Heart left ventricle (tissue), 13 donors: ENCODE results near the gene RAB43.

ENCODE experiments used
- POLR2A ChIP-seq, 2 donors: fragments of 450-650 bp; IDR thresholded peaks; one replicate each; pipeline ENCODE4 v1.6.1; 2017; ENCODE audit warnings: antibody characterized with exemption in 2 of 2, mild to moderate bottlenecking in 2 of 2, moderate library complexity in 2 of 2
- TF ChIP-seq, protein P1 (sequence below), 12 donors: fragments of 200-600 bp; sonication (generic) in 4 of 12; IDR thresholded peaks; one replicate each; pipeline versions ENCODE4 v1.5.0 to v1.8.0; 2018 to 2022; ENCODE audit warnings: antibody characterized with exemption in 12 of 12, mild to moderate bottlenecking in 5 of 12
- donor health status: ischemic (EF 13 %, LVEDD 7.1; RV severe dilation, severe dysfunction).
- donor health status: DM: no; HTN: yes; CAD: no.
- donor health status: DM: no; HTN: no; CAD: no.
- donor health status: ischemic (EF 25% LVEDD 6.9; RV normal size, moderate dysfunction).
- donor health status: ischemic (EF 25% LVEDD 5.7; RV mildly dilated, moderate dysfunction).
- donor health status: ischemic (EF 35%, LVEDD 5.7; RV mildly dilated, moderate dysfunction).
- donor health status: nonischemic (EF 11% LVEDD 7.7; RV severe dilation, severe dysfunction).
- donor health status: DM: yes; HTN: yes; CAD: no.
- donor health status: PGD.
- donor health status: ischemic (EF 29% LVEDD 5.4; RV normal size, mild dysfunction).
- donor health status: nonischemic (EF 23%, LVEDD 6.1; RV moderate dilation, normal function).

DNA sequence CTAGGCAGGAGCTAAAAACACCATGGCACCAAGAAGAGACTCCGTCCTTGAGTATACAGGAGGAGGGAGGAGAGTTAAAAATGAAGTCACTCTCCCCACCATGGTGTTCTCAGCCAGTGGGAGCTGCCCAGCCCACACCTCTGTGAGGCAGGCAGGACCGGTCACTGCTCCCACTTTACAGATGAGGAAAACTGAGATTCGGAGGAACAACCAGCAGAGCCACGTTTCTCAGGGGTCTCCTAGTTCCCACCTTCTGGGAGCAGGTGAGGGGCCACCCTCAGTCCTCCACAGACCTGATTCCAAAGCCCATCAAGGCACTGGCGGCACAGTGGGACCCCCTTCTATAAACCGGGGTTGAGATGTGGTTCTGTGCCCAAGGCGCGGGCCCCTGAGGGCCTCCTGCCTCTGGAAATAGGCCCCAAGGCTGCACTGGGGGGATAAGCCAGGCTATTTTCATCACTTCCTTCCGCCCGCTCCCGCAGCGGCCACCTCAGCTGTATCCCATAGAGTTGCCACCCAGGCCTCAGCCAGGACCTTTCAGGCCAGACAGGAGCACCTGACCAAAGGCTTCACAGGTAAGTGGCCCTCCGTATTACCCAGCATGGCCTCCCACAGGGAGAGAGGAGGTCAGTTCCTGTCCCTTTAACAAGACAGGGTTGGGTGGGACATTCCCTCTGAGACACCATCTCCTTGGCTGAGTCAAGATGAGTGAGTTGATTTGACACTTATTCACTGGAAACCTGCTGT lies 61.2 kb downstream of the RAB43 start, which contains the start of gene GP9:
- TF ChIP-seq, protein P1, sequence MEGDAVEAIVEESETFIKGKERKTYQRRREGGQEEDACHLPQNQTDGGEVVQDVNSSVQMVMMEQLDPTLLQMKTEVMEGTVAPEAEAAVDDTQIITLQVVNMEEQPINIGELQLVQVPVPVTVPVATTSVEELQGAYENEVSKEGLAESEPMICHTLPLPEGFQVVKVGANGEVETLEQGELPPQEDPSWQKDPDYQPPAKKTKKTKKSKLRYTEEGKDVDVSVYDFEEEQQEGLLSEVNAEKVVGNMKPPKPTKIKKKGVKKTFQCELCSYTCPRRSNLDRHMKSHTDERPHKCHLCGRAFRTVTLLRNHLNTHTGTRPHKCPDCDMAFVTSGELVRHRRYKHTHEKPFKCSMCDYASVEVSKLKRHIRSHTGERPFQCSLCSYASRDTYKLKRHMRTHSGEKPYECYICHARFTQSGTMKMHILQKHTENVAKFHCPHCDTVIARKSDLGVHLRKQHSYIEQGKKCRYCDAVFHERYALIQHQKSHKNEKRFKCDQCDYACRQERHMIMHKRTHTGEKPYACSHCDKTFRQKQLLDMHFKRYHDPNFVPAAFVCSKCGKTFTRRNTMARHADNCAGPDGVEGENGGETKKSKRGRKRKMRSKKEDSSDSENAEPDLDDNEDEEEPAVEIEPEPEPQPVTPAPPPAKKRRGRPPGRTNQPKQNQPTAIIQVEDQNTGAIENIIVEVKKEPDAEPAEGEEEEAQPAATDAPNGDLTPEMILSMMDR (IDR thresholded peaks at IDR 0.05) = no peak
- no peak for TF ChIP-seq POLR2A (IDR thresholded peaks at IDR 0.05)
